Measurements from ENCODE around the gene CNMD.

CNMD gene

DNA sequence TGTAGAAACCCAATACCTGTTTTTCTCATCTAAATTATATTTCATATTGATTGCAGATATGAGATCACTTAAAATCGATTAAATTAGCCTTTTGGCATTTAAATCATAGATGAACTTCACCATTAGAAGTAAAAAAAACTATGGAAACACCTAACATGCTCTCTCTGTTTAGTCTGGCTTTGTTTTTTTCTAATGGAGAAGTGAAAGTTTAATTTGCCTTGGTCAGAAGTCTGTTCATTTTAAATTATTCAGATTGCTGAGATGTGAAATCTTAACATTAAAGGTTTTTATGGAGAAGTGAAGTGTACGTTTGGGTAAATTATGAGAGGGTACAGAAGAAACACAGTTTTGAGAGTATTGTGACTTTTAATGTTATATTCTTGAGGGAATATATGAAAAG lies 80.3 kb downstream of the CNMD start:
- no peak overlapping the region for H3K4me3 ChIP-seq (ENCODE audit: low read depth, low read length)
- TF ChIP-seq, protein P1, sequence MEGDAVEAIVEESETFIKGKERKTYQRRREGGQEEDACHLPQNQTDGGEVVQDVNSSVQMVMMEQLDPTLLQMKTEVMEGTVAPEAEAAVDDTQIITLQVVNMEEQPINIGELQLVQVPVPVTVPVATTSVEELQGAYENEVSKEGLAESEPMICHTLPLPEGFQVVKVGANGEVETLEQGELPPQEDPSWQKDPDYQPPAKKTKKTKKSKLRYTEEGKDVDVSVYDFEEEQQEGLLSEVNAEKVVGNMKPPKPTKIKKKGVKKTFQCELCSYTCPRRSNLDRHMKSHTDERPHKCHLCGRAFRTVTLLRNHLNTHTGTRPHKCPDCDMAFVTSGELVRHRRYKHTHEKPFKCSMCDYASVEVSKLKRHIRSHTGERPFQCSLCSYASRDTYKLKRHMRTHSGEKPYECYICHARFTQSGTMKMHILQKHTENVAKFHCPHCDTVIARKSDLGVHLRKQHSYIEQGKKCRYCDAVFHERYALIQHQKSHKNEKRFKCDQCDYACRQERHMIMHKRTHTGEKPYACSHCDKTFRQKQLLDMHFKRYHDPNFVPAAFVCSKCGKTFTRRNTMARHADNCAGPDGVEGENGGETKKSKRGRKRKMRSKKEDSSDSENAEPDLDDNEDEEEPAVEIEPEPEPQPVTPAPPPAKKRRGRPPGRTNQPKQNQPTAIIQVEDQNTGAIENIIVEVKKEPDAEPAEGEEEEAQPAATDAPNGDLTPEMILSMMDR (IDR thresholded peaks at IDR 0.05; ENCODE audit: low read depth, low read length) = no peak

Data from WI38 (cell line).